Neural cell (in vitro differentiated cells): Measurements from ENCODE around the gene JDP2. TPM values are rescaled to one million over a fixed set of nuclear protein-coding genes. Genes with fewer than 3 reads are reported as not detected.

Source experiments
- H2AFZ ChIP-seq: fragments of 200-600, 300-800 bp; sonication (generic), shearing (Covaris generic); 2 replicates; pipeline ENCODE4 v1.6.0; 2014; ENCODE audit warnings: low read depth, mild to moderate bottlenecking, antibody characterized with exemption, low read length, moderate library complexity
- H3F3A ChIP-seq: fragments of 200-600 bp; shearing (Covaris generic); 2 replicates; pipeline ENCODE4 v1.6.1; 2016; ENCODE audit warnings: mild to moderate bottlenecking, moderate library complexity, mixed read lengths, antibody characterized with exemption, low read length; ENCODE audit not compliant: insufficient read depth, poor library complexity, severe bottlenecking
- H3K27ac ChIP-seq: fragments of 200-600, 300-800 bp; sonication (generic), shearing (Covaris generic); 2 replicates; pipeline ENCODE4 v1.5.1; 2014; ENCODE audit warnings: mild to moderate bottlenecking, low read length, moderate library complexity
- H3K27me3 ChIP-seq: fragments of 300-800, 200-600 bp; sonication (generic), shearing (Covaris generic); 2 replicates; pipeline ENCODE4 v1.6.0; 2014; ENCODE audit warnings: mild to moderate bottlenecking, low read depth, low read length, moderate library complexity; ENCODE audit not compliant: insufficient read depth
- H3K36me3 ChIP-seq: fragments of 300-800, 200-600 bp; sonication (generic), shearing (Covaris generic); 2 replicates; pipeline ENCODE4 v1.5.1; 2014; ENCODE audit warnings: mild to moderate bottlenecking, antibody characterized with exemption, low read length, moderate library complexity; ENCODE audit not compliant: insufficient read depth
- H3K4me2 ChIP-seq: fragments of 300-800, 200-600 bp; sonication (generic), shearing (Covaris generic); 2 replicates; pipeline ENCODE4 v1.6.0; 2014; ENCODE audit warnings: mild to moderate bottlenecking, low read length
- H3K4me3 ChIP-seq: fragments of 300-800, 200-600 bp; sonication (generic), shearing (Covaris generic); 2 replicates; pipeline ENCODE4 v1.5.1; 2014; ENCODE audit warnings: mild to moderate bottlenecking, low read length, moderate library complexity
- H3K79me2 ChIP-seq: fragments of 200-600 bp; shearing (Covaris generic); replicated peaks from 2 replicates; pipeline ENCODE4 v1.6.0; 2014; ENCODE audit warnings: mild to moderate bottlenecking, low read length, moderate library complexity; ENCODE audit not compliant: insufficient read depth
- H3K9ac ChIP-seq: fragments of 300-800, 200-600 bp; sonication (generic), shearing (Covaris generic); 2 replicates; pipeline ENCODE4 v1.6.1; 2016; ENCODE audit warnings: mild to moderate bottlenecking, low read length, mixed read lengths
- H3K9me2 ChIP-seq: fragments of 200-600 bp; shearing (Covaris generic); 2 replicates; pipeline ENCODE4 v1.6.1; 2016; ENCODE audit warnings: mild to moderate bottlenecking, low read length, mixed read lengths; ENCODE audit not compliant: insufficient read depth
- H3K9me3 ChIP-seq: fragments of 200-600, 300-800 bp; sonication (generic), shearing (Covaris generic); 2 replicates; pipeline ENCODE4 v1.6.1; 2016; ENCODE audit warnings: mild to moderate bottlenecking, mixed run types, low read length, moderate library complexity, mixed read lengths
- H4K20me1 ChIP-seq: fragments of 200-600 bp; shearing (Covaris generic); 2 replicates; pipeline ENCODE4 v1.6.1; 2016; ENCODE audit warnings: mild to moderate bottlenecking, mixed run types; ENCODE audit not compliant: insufficient read depth
- CTCF ChIP-seq: fragments of 450-650 bp; IDR thresholded peaks from 2 replicates; pipeline ENCODE4 v1.5.1; 2014; ENCODE audit warnings: antibody characterized with exemption, mild to moderate bottlenecking, moderate library complexity; ENCODE audit not compliant: poor library complexity, severe bottlenecking
- EP300 ChIP-seq: fragments of 450-650 bp; conservative IDR thresholded peaks from 2 replicates; pipeline ENCODE4 v1.6.1; 2014; ENCODE audit warnings: antibody characterized with exemption, mild to moderate bottlenecking, moderate library complexity; ENCODE audit not compliant: poor library complexity, severe bottlenecking
- EZH2 ChIP-seq: fragments of 200-600, 300-800 bp; shearing (Covaris generic), sonication (generic); IDR thresholded peaks from 2 replicates; pipeline ENCODE4 v1.6.1; 2014; ENCODE audit warnings: antibody characterized with exemption, low read length, borderline replicate concordance, mild to moderate bottlenecking; ENCODE audit not compliant: insufficient read depth, poor library complexity, severe bottlenecking
- POLR2AphosphoS5 ChIP-seq: IDR thresholded peaks from 2 replicates; pipeline ENCODE4 v1.6.1; 2012
- RAD21 ChIP-seq: fragments of 450-650 bp; conservative IDR thresholded peaks from 2 replicates; pipeline ENCODE4 v1.6.1; 2014; ENCODE audit warnings: antibody characterized with exemption, mild to moderate bottlenecking, moderate library complexity
- REST ChIP-seq: IDR thresholded peaks from 2 replicates; pipeline ENCODE4 v1.6.1; 2012; ENCODE audit warnings: borderline replicate concordance
- SMC3 ChIP-seq: fragments of 450-650 bp; conservative IDR thresholded peaks from 2 replicates; pipeline ENCODE4 v1.6.1; 2014; ENCODE audit warnings: antibody characterized with exemption, mild to moderate bottlenecking, moderate library complexity; ENCODE audit not compliant: poor library complexity
- TAF1 ChIP-seq: IDR thresholded peaks from 2 replicates; pipeline ENCODE4 v1.6.1; 2012; ENCODE audit warnings: low read depth
- polyA plus RNA-seq: library from polyadenylated mRNA; depleted of rRNA; stranded (reverse); fragments of >200 nt; gene quantifications from 2 replicates; pipeline ENCODE4 v1.2.3, GENCODE V29; 2014

JDP2 gene
- polyA plus RNA-seq, 1 donor from 2014 or later: 20.3 TPM

- Histone ChIP-seq H3K36me3 (no peaks in the 10 kb centered on the region), H3K9me3 (no peaks in the 10 kb centered on the region), H3K9ac (no peak overlapping the region), H3K4me2 (no peak overlapping the region), H3K4me3 (no peak overlapping the region), H3K27me3 (no peaks in the 10 kb centered on the region), H3K27ac (no peak overlapping the region), H3K9me2 (no peaks in the 10 kb centered on the region), H2AFZ (no peak overlapping the region), H3F3A (no peaks in the 10 kb centered on the region), H4K20me1 (no peaks in the 10 kb centered on the region), H3K79me2 (no peaks in the 10 kb centered on the region)
- TF ChIP-seq EP300 (no peak), TAF1 (no peak), REST (no peak), POLR2AphosphoS5 (no peak), EZH2 (no peak), SMC3 (no peak), CTCF (no peak), RAD21 (no peak)
These were observed 28.5 kb upstream of the JDP2 start for GRCh38 chr14:75399321-75399720.

- Histone ChIP-seq H3K27me3 (no peaks in the 10 kb centered on the region), H3K4me2 (no peak overlapping the region), H3K9me2 (no peaks in the 10 kb centered on the region), H3K27ac (no peak overlapping the region), H3K9me3 (no peaks in the 10 kb centered on the region), H3K79me2 (no peaks in the 10 kb centered on the region), H2AFZ (no peak overlapping the region), H4K20me1 (no peaks in the 10 kb centered on the region), H3K4me3 (no peak overlapping the region), H3K9ac (no peak overlapping the region), H3F3A (no peaks in the 10 kb centered on the region), H3K36me3 (no peaks in the 10 kb centered on the region)
- TF ChIP-seq SMC3 (no peak), EZH2 (no peak)
These were observed 27.7 kb upstream of the JDP2 start for GRCh38 chr14:75399843-75400775.
